Measurements from ENCODE around the gene TWF2.

TWF2 gene

GRCh38 chr3:52228266-52228665 lies 10.7 kb downstream of the TWF2 start:
- peaks cover 12% of the 10 kb centered on the region for H3K36me3 ChIP-seq (replicated peaks; ENCODE audit: low read depth, low read length)
- H4K20me1 ChIP-seq (ENCODE audit: insufficient read depth, low read length): peaks cover 6% of the 10 kb centered on the region; the same call in 1 of the 2 replicates
- H3K27me3 ChIP-seq (ENCODE audit: low read depth, low read length): no peaks in the 10 kb centered on the region

GRCh38 chr3:52227766-52228165 lies 11.2 kb downstream of the TWF2 start:
- Histone ChIP-seq H4K20me1 (ENCODE audit: insufficient read depth, low read length) (peaks cover 6% of the 10 kb centered on the region; the same call in 1 of the 2 replicates), H3K9ac (ENCODE audit: low read length) (no peak overlapping the region), H3K4me1 (ENCODE audit: low read length) (peaks cover 25% of the 10 kb centered on the region), H3K4me2 (ENCODE audit: low read length) (no peak overlapping the region), H3K27ac (ENCODE audit: low read length) (no peak overlapping the region), H3K27me3 (ENCODE audit: low read depth, low read length) (no peaks in the 10 kb centered on the region), H2AFZ (ENCODE audit: low read depth, low read length) (no peak overlapping the region), H3K9me3 (ENCODE audit: insufficient read depth, low read length) (no peaks in the 10 kb centered on the region), H3K36me3 (replicated peaks; ENCODE audit: low read depth, low read length) (peaks cover 17% of the 10 kb centered on the region), H3K4me3 (ENCODE audit: low read length) (no peak overlapping the region), H3K79me2 (ENCODE audit: low read length) (peaks cover 26% of the 10 kb centered on the region)
- TF ChIP-seq EZH2phosphoT487 (IDR thresholded peaks at IDR 0.05; ENCODE audit: low read depth) (no peak), CTCF (IDR thresholded peaks at IDR 0.05; ENCODE audit: low read depth, low read length) (no peak)

More at GRCh38 chr3:52228266-52228665, 10.7 kb downstream of the TWF2 start:
- Histone ChIP-seq H2AFZ (ENCODE audit: low read depth, low read length) (no peak overlapping the region), H3K9ac (ENCODE audit: low read length) (no peak overlapping the region), H3K4me1 (ENCODE audit: low read length) (peaks cover 25% of the 10 kb centered on the region), H3K4me3 (ENCODE audit: low read length) (no peak overlapping the region), H3K27ac (ENCODE audit: low read length) (no peak overlapping the region), H3K4me2 (ENCODE audit: low read length) (no peak overlapping the region), H3K9me3 (ENCODE audit: insufficient read depth, low read length) (no peaks in the 10 kb centered on the region), H3K79me2 (ENCODE audit: low read length) (peaks cover 21% of the 10 kb centered on the region)
- TF ChIP-seq EZH2phosphoT487 (IDR thresholded peaks at IDR 0.05; ENCODE audit: low read depth): no peak
- no peak for TF ChIP-seq CTCF (IDR thresholded peaks at IDR 0.05; ENCODE audit: low read depth, low read length)

GRCh38 chr3:52227117-52227516 lies 11.8 kb downstream of the TWF2 start:
- peaks cover 9% of the 10 kb centered on the region; the same call in 1 of the 2 replicates for H4K20me1 ChIP-seq (ENCODE audit: insufficient read depth, low read length)
- H3K27ac ChIP-seq (ENCODE audit: low read length): no peak overlapping the region; the same call in 1 of the 2 replicates
- peaks cover 18% of the 10 kb centered on the region for H3K36me3 ChIP-seq (replicated peaks; ENCODE audit: low read depth, low read length)
- H3K4me3 ChIP-seq (ENCODE audit: low read length): no peak overlapping the region
- H3K4me1 ChIP-seq (ENCODE audit: low read length): peaks cover 25% of the 10 kb centered on the region
- TF ChIP-seq CTCF (IDR thresholded peaks at IDR 0.05; ENCODE audit: low read depth, low read length) (peak; percentile 25; the same call in 1 of the 2 replicates), EZH2phosphoT487 (IDR thresholded peaks at IDR 0.05; ENCODE audit: low read depth) (no peak)
- no peaks in the 10 kb centered on the region for H3K9me3 ChIP-seq (ENCODE audit: insufficient read depth, low read length)
- no peak overlapping the region for H3K9ac ChIP-seq (ENCODE audit: low read length)
- H3K27me3 ChIP-seq (ENCODE audit: low read depth, low read length): no peaks in the 10 kb centered on the region
- no peak overlapping the region for H3K4me2 ChIP-seq (ENCODE audit: low read length)
- H3K79me2 ChIP-seq (ENCODE audit: low read length): peaks cover 33% of the 10 kb centered on the region
- H2AFZ ChIP-seq (ENCODE audit: low read depth, low read length): no peak overlapping the region

- Histone ChIP-seq H3K27me3 (ENCODE audit: low read depth, low read length) (no peaks in the 10 kb centered on the region), H3K9me3 (ENCODE audit: insufficient read depth, low read length) (no peaks in the 10 kb centered on the region), H3K4me2 (ENCODE audit: low read length) (peak overlapping the region; percentile 95), H3K36me3 (replicated peaks; ENCODE audit: low read depth, low read length) (peaks cover 26% of the 10 kb centered on the region), H4K20me1 (ENCODE audit: insufficient read depth, low read length) (peaks cover 17% of the 10 kb centered on the region), H3K4me1 (ENCODE audit: low read length) (peaks cover 25% of the 10 kb centered on the region), H3K27ac (ENCODE audit: low read length) (peak overlapping the region; percentile 82), H3K9ac (ENCODE audit: low read length) (peak overlapping the region; percentile 77), H2AFZ (ENCODE audit: low read depth, low read length) (no peak overlapping the region), H3K4me3 (ENCODE audit: low read length) (peak overlapping the region; percentile 83), H3K79me2 (ENCODE audit: low read length) (peaks cover 41% of the 10 kb centered on the region)
- peak; percentile 25 for TF ChIP-seq CTCF (IDR thresholded peaks at IDR 0.05; ENCODE audit: low read depth, low read length)
- no peak for TF ChIP-seq EZH2phosphoT487 (IDR thresholded peaks at IDR 0.05; ENCODE audit: low read depth)
Observed at GRCh38 chr3:52226229-52226817, 12.6 kb downstream of the TWF2 start.

Data from OCI-LY3 (cell line).